Endothelial cell of umbilical vein (primary cell): Measurements from ENCODE around the gene HTRA3. TPM values are rescaled to one million over a fixed set of nuclear protein-coding genes. Genes with fewer than 3 reads are reported as not detected.

Experiments used
- BruUV-seq: library from RNA; stranded (reverse); fragments of 400-500 nt; replicated peaks from 2 replicates; lab custom pipeline; 2021; lab: Mats Ljungman, UMichigan
- CTCF ChIA-PET: fragments of 300-600, 350-600 bp; sonication (Branson Sonifier 250); formaldehyde crosslinking; loops from one replicate; lab custom pipeline; 2021; ENCODE audit warnings: antibody characterized with exemption, inconsistent platforms; lab: Charles Lee
- POLR2A ChIA-PET: fragments of 300-600, 350-600 bp; sonication (Branson Sonifier 250); formaldehyde crosslinking; loops from one replicate; lab custom pipeline; 2021; ENCODE audit warnings: antibody characterized with exemption, inconsistent platforms; lab: Charles Lee
- DNase-seq: peaks from one replicate; pipeline ENCODE4 v3.0.0-alpha.2; 2011; ENCODE audit warnings: low read depth, low spot score
- FAIRE-seq: peaks from 2 replicates; lab custom pipeline; 2011; peaks lifted over from hg19 to GRCh38; lab: Jason Lieb, UNC
- H2AFZ ChIP-seq: 2 replicates; pipeline ENCODE4 v1.6.0; 2012; ENCODE audit warnings: low read depth, low read length, control low read depth, inconsistent platforms
- H3K27ac ChIP-seq: 2 replicates; pipeline ENCODE4 v1.5.1; 2011; ENCODE audit warnings: low read depth, mild to moderate bottlenecking, control low read depth, low read length, moderate library complexity; ENCODE audit not compliant: insufficient read depth
- H3K27me3 ChIP-seq, 2 experiments: 2 replicates each; pipeline versions ENCODE4 v1.6.0 to v1.6.1; 2011; ENCODE audit warnings: low read length in 2 of 2, mixed read lengths in 1 of 2; ENCODE audit not compliant: control insufficient read depth in 2 of 2, insufficient read depth in 2 of 2
- H3K36me3 ChIP-seq, 2 experiments: 2 replicates in 1 of 2; 3 replicates in 1 of 2; pipeline ENCODE4 v1.5.1; 2011; ENCODE audit warnings: low read length in 2 of 2, mild to moderate bottlenecking in 1 of 2, moderate library complexity in 1 of 2; ENCODE audit not compliant: control insufficient read depth in 2 of 2, insufficient read depth in 2 of 2; ENCODE audit errors: extremely low read depth in 1 of 2
- H3K4me1 ChIP-seq: 3 replicates; pipeline ENCODE4 v1.5.1; 2011; ENCODE audit warnings: mild to moderate bottlenecking, low read length; ENCODE audit not compliant: control insufficient read depth, insufficient read depth; ENCODE audit errors: extremely low read depth
- H3K4me2 ChIP-seq: 2 replicates; pipeline ENCODE4 v1.6.1; 2011; ENCODE audit warnings: low read length, control low read depth, mixed read lengths; ENCODE audit not compliant: insufficient read depth
- H3K4me3 ChIP-seq, 3 experiments: fragments of 200-600 bp in 1 of 3; sonication (generic), shearing (Covaris generic) in 1 of 3; replicated peaks in 1 of 3; 2 replicates each; pipeline ENCODE4 v1.5.1; 2011 to 2016; ENCODE audit warnings: control low read depth in 3 of 3, low read length in 3 of 3, mild to moderate bottlenecking in 2 of 3, inconsistent platforms in 1 of 3, low read depth in 1 of 3, moderate library complexity in 1 of 3; ENCODE audit not compliant: insufficient read depth in 1 of 3
- H3K79me2 ChIP-seq: 2 replicates; pipeline ENCODE4 v1.6.0; 2012; ENCODE audit warnings: low read length, inconsistent platforms; ENCODE audit not compliant: control insufficient read depth, insufficient read depth
- H3K9ac ChIP-seq: replicated peaks from 2 replicates; pipeline ENCODE3; 2011; ENCODE audit warnings: low read length, control low read depth; ENCODE audit not compliant: insufficient read depth; ENCODE audit errors: extremely low read depth
- H3K9me1 ChIP-seq: replicated peaks from 3 replicates; pipeline ENCODE4 v1.6.0; 2011; ENCODE audit warnings: mild to moderate bottlenecking, low read length; ENCODE audit not compliant: control insufficient read depth, insufficient read depth; ENCODE audit errors: extremely low read depth
- H3K9me3 ChIP-seq: replicated peaks from 2 replicates; pipeline ENCODE4 v1.5.1; 2012; ENCODE audit warnings: low read length, inconsistent platforms; ENCODE audit not compliant: control insufficient read depth, insufficient read depth
- H4K20me1 ChIP-seq: replicated peaks from 2 replicates; pipeline ENCODE3; 2011; ENCODE audit warnings: mild to moderate bottlenecking, low read length; ENCODE audit not compliant: control insufficient read depth, insufficient read depth; ENCODE audit errors: extremely low read depth
- EZH2 ChIP-seq: IDR thresholded peaks from 2 replicates; pipeline ENCODE4 v1.6.1; 2012; ENCODE audit warnings: borderline replicate concordance, low read depth, mild to moderate bottlenecking, moderate library complexity, low read length, inconsistent platforms; ENCODE audit not compliant: severe bottlenecking
- FOS ChIP-seq: IDR thresholded peaks from 2 replicates; pipeline ENCODE4 v1.6.1; 2011; ENCODE audit warnings: mild to moderate bottlenecking, low read length, moderate library complexity, borderline replicate concordance; ENCODE audit not compliant: insufficient read depth
- GATA2 ChIP-seq: IDR thresholded peaks from 2 replicates; pipeline ENCODE4 v1.7.0; 2011; ENCODE audit warnings: low read depth, mild to moderate bottlenecking, moderate library complexity, mixed read lengths, low read length; ENCODE audit not compliant: insufficient read length, insufficient read depth
- JUN ChIP-seq: IDR thresholded peaks from 2 replicates; pipeline ENCODE4 v1.6.1; 2011; ENCODE audit warnings: borderline replicate concordance, low read depth; ENCODE audit not compliant: insufficient read length, insufficient read depth
- MAX ChIP-seq: IDR thresholded peaks from 2 replicates; pipeline ENCODE4 v1.6.1; 2011; ENCODE audit not compliant: insufficient read depth, insufficient read length
- MYC ChIP-seq: IDR thresholded peaks from one replicate; pipeline ENCODE4 v1.6.1; 2011; ENCODE audit warnings: mild to moderate bottlenecking, low read depth, low read length
- POLR2A ChIP-seq: IDR thresholded peaks from 2 replicates; pipeline ENCODE4 v1.6.1; 2012; ENCODE audit warnings: low read depth, mild to moderate bottlenecking, control low read depth, low read length
- POLR2AphosphoS5 ChIP-seq: IDR thresholded peaks from 2 replicates; pipeline ENCODE4 v1.6.1; 2012; ENCODE audit warnings: low read depth, mild to moderate bottlenecking, control low read depth, low read length, moderate library complexity; ENCODE audit not compliant: insufficient read depth
- dilution Hi-C: fragments of 300-500 bp; cut with MboI; formaldehyde crosslinking; loops from one replicate; pipeline ENCODE4 v1.15.0; 2019; ENCODE audit warnings: low sequenced_read_pairs; ENCODE audit not compliant: extremely low pct_ligation_motif_present
- intact Hi-C: fragments of 100-400 bp; cut with micrococcal nuclease; formaldehyde crosslinking; loops from one replicate; pipeline ENCODE4 v1.10.0; 2022
- polyA plus RNA-seq, 4 experiments: library from polyadenylated mRNA; depleted of rRNA in 3 of 4; stranded (reverse) in 3 of 4; unstranded in 1 of 4; fragments of >200 nt; gene quantifications; 2 replicates each; pipeline versions ENCODE4 v1.2.1 to v1.2.3, GENCODE V29; 2011 to 2012; ENCODE audit warnings: missing spikeins in 1 of 4
- total RNA-seq: library from RNA; stranded (reverse); gene quantifications from 2 replicates; pipeline ENCODE4 v1.2.3, GENCODE V29; 2021
- TF ChIP-seq, protein P1 (sequence below), 2 donors: IDR thresholded peaks; 1 replicate in 1 of 2; 2 replicates in 1 of 2; pipeline ENCODE4 v1.5.1; 2011; ENCODE audit warnings: low read length in 2 of 2, mild to moderate bottlenecking in 2 of 2, moderate library complexity in 2 of 2, control low read depth in 1 of 2, inconsistent platforms in 1 of 2, low read depth in 1 of 2; ENCODE audit not compliant: insufficient read depth in 1 of 2; ENCODE audit errors: extremely low read depth in 1 of 2

HTRA3 gene
- total and polyA plus RNA-seq, 2 donors (not counting 3 experiments of a cell fraction or from before 2014, with no cell fraction given) = 9.0 to 12.0 TPM

DNA sequence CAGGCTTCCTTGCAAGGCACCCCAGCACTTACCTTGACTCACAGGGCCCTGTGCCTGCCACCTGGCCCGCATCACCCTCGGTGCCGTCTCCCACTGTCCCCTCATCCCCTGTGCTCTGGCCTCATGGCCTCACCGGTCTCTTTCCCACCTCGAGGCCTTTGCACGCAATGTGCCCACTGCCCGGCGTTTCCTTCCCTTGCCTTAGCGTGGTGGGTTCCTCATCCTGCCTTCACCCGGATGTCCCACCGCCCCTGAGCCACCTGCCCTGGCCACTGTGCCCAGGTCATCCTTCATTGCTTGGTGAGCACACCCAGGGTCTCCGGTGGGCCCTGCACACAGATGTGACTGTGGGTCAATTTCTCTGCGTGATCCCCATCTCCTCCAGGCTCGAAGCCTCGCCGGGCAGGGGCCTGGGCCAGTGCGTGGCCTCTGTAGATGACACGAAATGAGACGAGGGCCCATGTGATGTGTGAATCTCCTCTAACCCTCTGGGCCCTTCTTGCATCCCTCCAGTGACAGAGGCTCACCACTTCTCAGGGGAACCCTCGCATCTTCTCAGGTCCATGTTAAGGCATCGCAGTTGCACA, 4.6 kb downstream of the HTRA3 start:
- no peak overlapping the region for H3K9ac ChIP-seq
- no peaks in the 10 kb centered on the region for H3K9me1 ChIP-seq
- DNase-seq = no peak
- H3K36me3 ChIP-seq = no peaks in the 10 kb centered on the region
- no peak overlapping the region for H3K27ac ChIP-seq
- dilution Hi-C loops = no loop called here
- intact Hi-C loops = no loop called here
- no peak overlapping the region for H3K4me2 ChIP-seq
- H4K20me1 ChIP-seq = no peaks in the 10 kb centered on the region
- no peak overlapping the region for H3K4me3 ChIP-seq
- TF ChIP-seq, protein P1, sequence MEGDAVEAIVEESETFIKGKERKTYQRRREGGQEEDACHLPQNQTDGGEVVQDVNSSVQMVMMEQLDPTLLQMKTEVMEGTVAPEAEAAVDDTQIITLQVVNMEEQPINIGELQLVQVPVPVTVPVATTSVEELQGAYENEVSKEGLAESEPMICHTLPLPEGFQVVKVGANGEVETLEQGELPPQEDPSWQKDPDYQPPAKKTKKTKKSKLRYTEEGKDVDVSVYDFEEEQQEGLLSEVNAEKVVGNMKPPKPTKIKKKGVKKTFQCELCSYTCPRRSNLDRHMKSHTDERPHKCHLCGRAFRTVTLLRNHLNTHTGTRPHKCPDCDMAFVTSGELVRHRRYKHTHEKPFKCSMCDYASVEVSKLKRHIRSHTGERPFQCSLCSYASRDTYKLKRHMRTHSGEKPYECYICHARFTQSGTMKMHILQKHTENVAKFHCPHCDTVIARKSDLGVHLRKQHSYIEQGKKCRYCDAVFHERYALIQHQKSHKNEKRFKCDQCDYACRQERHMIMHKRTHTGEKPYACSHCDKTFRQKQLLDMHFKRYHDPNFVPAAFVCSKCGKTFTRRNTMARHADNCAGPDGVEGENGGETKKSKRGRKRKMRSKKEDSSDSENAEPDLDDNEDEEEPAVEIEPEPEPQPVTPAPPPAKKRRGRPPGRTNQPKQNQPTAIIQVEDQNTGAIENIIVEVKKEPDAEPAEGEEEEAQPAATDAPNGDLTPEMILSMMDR (IDR thresholded peaks at IDR 0.05; ENCODE audit: extremely low read depth in 1 of 2, insufficient read depth in 1 of 2, low read depth in 1 of 2, low read length in 2 of 2) = no peak
- TF ChIP-seq POLR2AphosphoS5 (no peak), EZH2 (no peak), FOS (no peak), MAX (no peak), MYC (no peak), POLR2A (no peak), GATA2 (no peak), JUN (no peak)
- no peak overlapping the region for H2AFZ ChIP-seq
- CTCF ChIA-PET = no interaction called here
- POLR2A ChIA-PET = no interaction called here
- FAIRE-seq = no peak
- H3K4me1 ChIP-seq = peaks cover 20% of the 10 kb centered on the region
- no peaks in the 10 kb centered on the region for H3K79me2 ChIP-seq
- H3K9me3 ChIP-seq = no peaks in the 10 kb centered on the region
- no TSS peak for BruUV-seq
- no peaks in the 10 kb centered on the region for H3K27me3 ChIP-seq
